Upper lobe of left lung (tissue), 6 donors: ENCODE results near the gene DGKG. TPM values are rescaled to one million over a fixed set of nuclear protein-coding genes. Genes with fewer than 3 reads are reported as not detected.

ENCODE experiments used
- ATAC-seq, 2 donors: fragments of 200-7000 bp; cut with Tn5 transposase; one replicate each; pipeline ENCODE4 v1.9.1; 2022; ENCODE audit warnings: mild to moderate bottlenecking in 2 of 2, moderate library complexity in 2 of 2; ENCODE audit not compliant: low FRiP score in 2 of 2
- DNase-seq, 2 donors: peaks; one replicate each; pipeline ENCODE4 v3.0.0-alpha.2; 2019 to 2020
- H3K27ac ChIP-seq, 4 donors: fragments of 200-600 bp; sonication (generic); one replicate each; pipeline ENCODE4 v1.5.1; 2016 to 2019
- H3K27me3 ChIP-seq, 4 donors: fragments of 200-600 bp; sonication (generic); one replicate each; pipeline ENCODE4 v1.5.1; 2017 to 2019
- H3K36me3 ChIP-seq, 4 donors: fragments of 200-600 bp; sonication (generic); one replicate each; pipeline ENCODE4 v1.5.1; 2016 to 2019
- H3K4me1 ChIP-seq, 4 donors: fragments of 200-600 bp; sonication (generic); one replicate each; pipeline ENCODE4 v1.5.1; 2018 to 2019
- H3K4me3 ChIP-seq, 4 donors: fragments of 200-600 bp; sonication (generic); one replicate each; pipeline ENCODE4 v1.5.1; 2017 to 2019; ENCODE audit warnings: mild to moderate bottlenecking in 2 of 4, moderate library complexity in 1 of 4
- H3K9me3 ChIP-seq, 4 donors: fragments of 200-600 bp; sonication (generic); one replicate each; pipeline ENCODE4 v1.5.1; 2018 to 2019
- CTCF ChIP-seq, 6 experiments: fragments of 450-650 bp in 4 of 6; fragments of 200-600 bp in 2 of 6; sonication (generic) in 2 of 6; IDR thresholded peaks; one replicate each; pipeline ENCODE4 v1.5.1; 2016 to 2019; ENCODE audit warnings: antibody characterized with exemption in 6 of 6
- EP300 ChIP-seq, 4 donors: sonication (generic); formaldehyde crosslinking; IDR thresholded peaks; one replicate each; pipeline ENCODE4 v1.5.1; 2017; ENCODE audit warnings: antibody characterized with exemption in 4 of 4, control low read depth in 2 of 4
- POLR2A ChIP-seq, 4 donors: fragments of 450-650 bp; IDR thresholded peaks; one replicate each; pipeline ENCODE4 v1.5.1; 2016 to 2017; ENCODE audit warnings: antibody characterized with exemption in 4 of 4, mild to moderate bottlenecking in 2 of 4
- POLR2AphosphoS5 ChIP-seq, 2 donors: sonication (generic); formaldehyde crosslinking; IDR thresholded peaks; one replicate each; pipeline ENCODE4 v1.5.1; 2017; ENCODE audit warnings: antibody characterized with exemption in 2 of 2
- WGBS, 2 donors: methylation state at CpG; one replicate each; pipeline ENCODE4 v1.1.5; 2017 to 2018; 5-methylcytosine and 5-hydroxymethylcytosine counted together
- total RNA-seq, 6 donors: library from RNA; depleted of rRNA in 4 of 6; stranded (reverse); fragments of >200 nt in 4 of 6; gene quantifications; one replicate each; pipeline versions ENCODE4 v1.1.0 to v1.2.1, GENCODE V29; 2016 to 2021
- donor health status: DM: no; HTN: no; CAD: no; lungs with moderate emphysema.
- donor health status: DM: no; HTN: yes; CAD: no; lungs with severe emphysema.

Gene DGKG
- total RNA-seq, 6 donors from 2014 or later = 4.4 to 32.5 (median 6.5) TPM

GRCh38 chr3:186314896-186315295 is 47.1 kb downstream of the DGKG start:
- H3K9me3 ChIP-seq = no peaks in the 10 kb centered on the region
- no peak overlapping the region for H3K27ac ChIP-seq
- 87 to 95% methylated on average over 3 of the region's 3 CpGs for WGBS, 2 donors
- ATAC-seq = no peak
- H3K4me3 ChIP-seq = no peak overlapping the region
- no peaks in the 10 kb centered on the region for H3K4me1 ChIP-seq
- H3K36me3 ChIP-seq = peaks cover 0 to 3% (median 0%) of the 10 kb centered on the region in 4 donors
- H3K27me3 ChIP-seq = no peaks in the 10 kb centered on the region
- TF ChIP-seq POLR2A (IDR thresholded peaks at IDR 0.05) (no peak), POLR2AphosphoS5 (IDR thresholded peaks at IDR 0.05) (no peak), EP300 (IDR thresholded peaks at IDR 0.05) (no peak), CTCF (IDR thresholded peaks at IDR 0.05) (no peak)
- DNase-seq = no peak

- ATAC-seq (no peak), DNase-seq (no peak)
- 92 to 93% methylated on average over 3 of the region's 3 CpGs for WGBS, 2 donors
These were observed 50.6 kb downstream of the DGKG start for GRCh38 chr3:186311441-186311840.

GRCh38 chr3:186308549-186308948 is 53.5 kb downstream of the DGKG start:
- Histone ChIP-seq H3K27me3 (no peaks in the 10 kb centered on the region), H3K27ac (no peak overlapping the region), H3K4me1 (no peaks in the 10 kb centered on the region), H3K9me3 (no peaks in the 10 kb centered on the region), H3K4me3 (no peak overlapping the region), H3K36me3 (no peaks in the 10 kb centered on the region)
- TF ChIP-seq POLR2A (IDR thresholded peaks at IDR 0.05) (no peak), EP300 (IDR thresholded peaks at IDR 0.05) (no peak)
- 96 to 100% methylated on average over 1 of the region's 1 CpG for WGBS, 2 donors
- DNase-seq (no peak), ATAC-seq (no peak)

More at GRCh38 chr3:186311441-186311840, 50.6 kb downstream of the DGKG start:
- no peak overlapping the region for H3K4me3 ChIP-seq
- H3K27ac ChIP-seq = no peak overlapping the region
- H3K4me1 ChIP-seq = no peaks in the 10 kb centered on the region
- H3K36me3 ChIP-seq = no peaks in the 10 kb centered on the region
- no peaks in the 10 kb centered on the region for H3K9me3 ChIP-seq
- no peaks in the 10 kb centered on the region for H3K27me3 ChIP-seq
- no peak for TF ChIP-seq EP300 (IDR thresholded peaks at IDR 0.05)
- no peak for TF ChIP-seq POLR2A (IDR thresholded peaks at IDR 0.05)
- no peak for TF ChIP-seq CTCF (IDR thresholded peaks at IDR 0.05)
- TF ChIP-seq POLR2AphosphoS5 (IDR thresholded peaks at IDR 0.05) = no peak

- no peaks in the 10 kb centered on the region for H3K36me3 ChIP-seq
- H3K4me3 ChIP-seq = no peak overlapping the region
- no peak overlapping the region for H3K27ac ChIP-seq
- H3K9me3 ChIP-seq = no peaks in the 10 kb centered on the region
- ATAC-seq (no peak), DNase-seq (no peak)
- 62 to 70% methylated on average over 3 of the region's 3 CpGs for WGBS, 2 donors
- no peaks in the 10 kb centered on the region for H3K4me1 ChIP-seq
- no peak for TF ChIP-seq CTCF (IDR thresholded peaks at IDR 0.05)
- TF ChIP-seq POLR2A (IDR thresholded peaks at IDR 0.05) = no peak
- no peak for TF ChIP-seq POLR2AphosphoS5 (IDR thresholded peaks at IDR 0.05)
- no peak for TF ChIP-seq EP300 (IDR thresholded peaks at IDR 0.05)
- no peaks in the 10 kb centered on the region for H3K27me3 ChIP-seq
These were observed 54.3 kb downstream of the DGKG start for GRCh38 chr3:186307594-186308221.

- ATAC-seq (no peak), DNase-seq (no peak)
- 81 to 84% methylated on average over 2 of the region's 2 CpGs for WGBS, 2 donors
- TF ChIP-seq POLR2A (IDR thresholded peaks at IDR 0.05) = no peak
- TF ChIP-seq CTCF (IDR thresholded peaks at IDR 0.05) = no peak
- H3K4me1 ChIP-seq = no peaks in the 10 kb centered on the region
- no peak overlapping the region for H3K4me3 ChIP-seq
- no peaks in the 10 kb centered on the region for H3K9me3 ChIP-seq
- H3K27me3 ChIP-seq = no peaks in the 10 kb centered on the region
- no peak overlapping the region for H3K27ac ChIP-seq
- H3K36me3 ChIP-seq = no peaks in the 10 kb centered on the region
These were observed 56.7 kb downstream of the DGKG start for GRCh38 chr3:186305286-186305685.
